ENCODE data around the gene FAM81A.
"Not testable (repeated sequence)": the region's sequence is repeated elsewhere in the genome, so short reads cannot be mapped to it uniquely, and the experiment has no call there.

FAM81A gene

DNA sequence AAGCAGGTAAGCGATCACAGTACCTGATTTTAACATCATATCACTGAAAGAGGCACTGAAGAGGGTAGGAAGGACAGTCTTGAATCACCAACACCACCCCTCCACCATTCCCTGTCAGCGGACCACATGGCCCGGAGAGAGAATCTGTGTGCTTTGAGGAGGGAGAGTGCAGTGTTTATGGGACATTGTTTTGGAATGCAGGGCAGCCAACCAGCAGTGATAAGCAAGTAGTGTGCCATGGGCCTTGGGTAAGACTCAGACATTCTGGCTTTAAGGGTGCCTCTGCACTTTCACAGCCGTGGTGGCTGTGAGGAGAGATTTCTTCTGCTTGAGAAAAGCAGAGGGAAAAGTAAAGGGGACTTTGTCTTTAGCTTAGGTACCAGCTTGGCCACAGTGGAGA, 46.4 kb downstream of the FAM81A start:
- no peak for DNase-seq (ENCODE audit: low read depth)
- TF ChIP-seq, protein P1, sequence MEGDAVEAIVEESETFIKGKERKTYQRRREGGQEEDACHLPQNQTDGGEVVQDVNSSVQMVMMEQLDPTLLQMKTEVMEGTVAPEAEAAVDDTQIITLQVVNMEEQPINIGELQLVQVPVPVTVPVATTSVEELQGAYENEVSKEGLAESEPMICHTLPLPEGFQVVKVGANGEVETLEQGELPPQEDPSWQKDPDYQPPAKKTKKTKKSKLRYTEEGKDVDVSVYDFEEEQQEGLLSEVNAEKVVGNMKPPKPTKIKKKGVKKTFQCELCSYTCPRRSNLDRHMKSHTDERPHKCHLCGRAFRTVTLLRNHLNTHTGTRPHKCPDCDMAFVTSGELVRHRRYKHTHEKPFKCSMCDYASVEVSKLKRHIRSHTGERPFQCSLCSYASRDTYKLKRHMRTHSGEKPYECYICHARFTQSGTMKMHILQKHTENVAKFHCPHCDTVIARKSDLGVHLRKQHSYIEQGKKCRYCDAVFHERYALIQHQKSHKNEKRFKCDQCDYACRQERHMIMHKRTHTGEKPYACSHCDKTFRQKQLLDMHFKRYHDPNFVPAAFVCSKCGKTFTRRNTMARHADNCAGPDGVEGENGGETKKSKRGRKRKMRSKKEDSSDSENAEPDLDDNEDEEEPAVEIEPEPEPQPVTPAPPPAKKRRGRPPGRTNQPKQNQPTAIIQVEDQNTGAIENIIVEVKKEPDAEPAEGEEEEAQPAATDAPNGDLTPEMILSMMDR (IDR thresholded peaks at IDR 0.05; ENCODE audit: control insufficient read depth, extremely low read depth, insufficient read depth): no peak

DNA sequence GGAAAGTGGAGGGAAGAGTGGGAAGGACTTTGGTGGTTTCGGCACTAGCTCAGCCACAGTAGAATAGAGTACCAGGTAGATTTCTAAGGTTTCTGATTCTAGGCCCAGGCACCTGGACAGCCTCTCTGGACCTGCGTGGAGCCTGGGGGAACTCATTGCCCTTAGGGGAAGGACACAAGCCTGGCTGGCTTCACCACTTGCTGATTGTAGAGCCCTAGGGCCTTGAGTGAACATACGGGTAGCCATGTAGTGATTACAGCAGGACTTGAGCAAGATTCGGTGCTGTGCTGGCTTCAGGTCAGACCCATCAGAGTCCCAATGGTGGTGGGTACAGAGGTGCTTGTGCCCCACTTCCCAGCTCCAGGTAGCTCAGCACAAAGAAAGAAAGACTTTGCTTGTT, 47.0 kb downstream of the FAM81A start:
- TF ChIP-seq, protein P1 (IDR thresholded peaks at IDR 0.05; ENCODE audit: control insufficient read depth, extremely low read depth, insufficient read depth): no peak
- DNase-seq (ENCODE audit: low read depth): no peak
- H3K4me3 ChIP-seq (ENCODE audit: low read depth, low read length): no peak overlapping the region

More for the DNA sequence above, 46.4 kb downstream of the FAM81A start:
- no peak overlapping the region for H3K4me3 ChIP-seq (ENCODE audit: low read depth, low read length)

DNA sequence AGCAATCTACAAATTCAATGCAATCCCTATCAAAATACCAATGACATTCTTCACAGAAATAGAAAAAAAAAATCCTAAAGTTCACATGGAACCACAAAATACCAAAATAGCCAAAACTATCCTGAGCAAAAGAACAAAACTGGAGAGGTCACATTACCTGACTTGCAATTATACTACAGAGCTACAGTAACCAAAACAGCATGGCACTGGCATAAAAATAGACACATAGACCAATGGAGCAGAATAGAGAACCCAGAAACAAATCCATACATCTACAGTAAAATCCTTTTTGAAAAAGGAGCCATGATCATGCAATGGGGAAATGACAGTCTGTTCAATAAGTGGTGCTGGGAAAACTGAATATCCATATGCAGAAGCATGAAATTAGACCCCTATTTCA, 51.5 kb downstream of the FAM81A start:
- not testable (repeated sequence) for DNase-seq (ENCODE audit: low read depth); H3K4me3 ChIP-seq (ENCODE audit: low read depth, low read length)

DNA sequence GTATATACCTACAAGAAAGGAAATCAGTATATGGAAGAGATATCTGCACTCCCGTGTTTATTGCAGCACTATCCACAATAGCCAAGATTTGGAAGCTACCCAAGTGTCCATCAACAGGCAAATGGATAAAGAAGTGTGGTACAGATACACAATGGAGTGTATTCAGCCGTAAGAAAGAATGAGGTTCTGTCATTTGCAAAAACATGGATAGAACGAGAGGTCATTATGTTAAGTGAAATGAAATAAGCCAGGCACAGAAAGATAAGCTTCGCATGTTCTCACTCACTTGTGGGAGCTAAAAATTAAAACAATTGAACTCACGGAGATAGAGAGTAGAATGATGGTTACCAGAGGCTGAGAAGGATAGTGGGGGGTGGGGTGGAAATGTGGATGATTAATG, 53.1 kb downstream of the FAM81A start:
- H3K4me3 ChIP-seq (ENCODE audit: low read depth, low read length): no peak overlapping the region
- no peak for DNase-seq (ENCODE audit: low read depth)
- TF ChIP-seq, protein P1 (IDR thresholded peaks at IDR 0.05; ENCODE audit: control insufficient read depth, extremely low read depth, insufficient read depth): no peak

DNA sequence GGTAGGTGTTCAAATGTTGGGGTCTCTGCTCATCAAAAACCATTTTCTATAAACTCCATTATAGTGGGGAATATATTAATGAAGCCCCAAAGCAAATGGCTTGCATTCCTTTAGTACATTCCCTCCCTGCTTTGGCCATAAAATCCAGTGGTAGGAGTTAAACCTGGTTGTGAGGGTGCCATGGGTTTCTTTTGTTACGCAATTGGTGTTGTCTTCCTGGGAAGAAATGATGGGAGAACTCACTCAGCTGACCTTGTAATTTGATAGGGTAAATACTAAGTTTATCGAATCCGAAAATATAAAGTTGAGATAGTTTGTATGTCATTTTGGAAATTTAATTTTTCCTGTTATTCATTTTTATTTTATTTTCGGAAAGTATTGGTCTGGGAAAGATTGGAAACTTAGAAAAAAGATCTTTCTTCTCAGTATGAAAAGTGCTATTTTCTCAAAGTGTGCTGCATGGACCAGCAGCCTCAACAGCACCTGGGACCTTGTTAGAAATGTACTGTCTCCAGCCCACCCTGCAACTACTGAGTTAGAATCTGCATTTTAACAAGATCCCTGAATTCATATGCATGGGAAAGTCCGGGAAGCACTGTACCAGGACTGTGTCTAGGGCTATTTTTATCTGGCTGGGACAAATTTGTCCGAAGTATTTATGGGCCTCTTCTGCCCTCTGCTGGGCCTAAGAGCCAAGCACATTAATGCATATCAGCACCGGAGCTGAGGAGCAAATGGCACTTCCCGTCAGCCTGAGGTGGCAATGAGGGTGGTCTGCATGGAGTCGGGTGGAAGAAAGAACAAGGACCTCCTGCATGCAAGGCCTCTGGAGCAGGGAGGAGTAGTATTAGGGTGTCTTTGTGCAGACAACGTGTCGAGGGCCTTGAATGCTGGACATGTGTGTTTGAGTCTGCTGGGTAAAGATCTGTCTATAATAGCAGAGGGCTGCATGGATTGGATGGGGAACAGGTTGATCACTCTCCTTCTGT, 54.7 kb downstream of the FAM81A start:
- H3K4me3 ChIP-seq (ENCODE audit: low read depth, low read length): no peak overlapping the region
- DNase-seq (ENCODE audit: low read depth): no peak
- TF ChIP-seq, protein P1 (IDR thresholded peaks at IDR 0.05; ENCODE audit: control insufficient read depth, extremely low read depth, insufficient read depth): peak; percentile 91

DNA sequence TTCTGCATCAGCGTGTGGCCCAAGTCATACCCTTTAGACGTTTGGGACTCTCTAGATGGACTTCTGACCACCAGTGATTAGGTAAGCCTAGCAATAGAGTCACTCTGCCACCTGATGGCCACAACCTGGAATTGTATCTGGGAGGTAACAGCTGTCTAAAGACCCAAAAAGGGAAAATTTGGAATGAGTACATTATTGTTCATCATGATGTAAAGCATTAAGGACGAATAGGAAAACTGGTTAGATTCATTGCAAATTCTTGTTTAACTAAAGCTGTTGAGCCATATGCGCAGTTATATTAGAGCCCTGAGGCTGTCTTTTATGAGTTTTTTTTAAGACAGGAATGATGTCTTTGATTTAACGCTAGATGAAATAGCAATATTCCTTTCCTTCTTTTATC, 63.6 kb downstream of the FAM81A start:
- TF ChIP-seq, protein P1 (IDR thresholded peaks at IDR 0.05; ENCODE audit: control insufficient read depth, extremely low read depth, insufficient read depth): peak; percentile 69
- DNase-seq (ENCODE audit: low read depth): no peak
- no peak overlapping the region for H3K4me3 ChIP-seq (ENCODE audit: low read depth, low read length)

DNA sequence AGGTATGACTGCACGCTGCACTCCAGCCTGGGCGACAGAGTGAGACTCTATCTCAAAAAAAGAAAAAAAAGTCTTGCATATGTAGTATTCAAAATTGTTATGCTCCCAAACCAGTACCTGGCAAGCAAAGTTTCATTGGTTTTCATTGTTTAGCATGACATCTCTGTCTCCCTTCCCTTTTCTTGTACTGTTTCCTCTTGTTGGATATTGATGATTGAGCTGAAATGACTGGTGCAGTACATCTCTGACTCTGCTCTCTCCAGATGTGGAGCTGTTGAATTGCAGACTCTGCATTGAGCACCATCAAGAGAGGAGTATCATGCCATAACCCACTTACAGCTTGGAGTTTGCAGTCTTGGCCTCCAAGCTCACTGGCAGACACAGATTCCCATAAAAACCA, 77.2 kb downstream of the FAM81A start:
- TF ChIP-seq, protein P1 (IDR thresholded peaks at IDR 0.05; ENCODE audit: control insufficient read depth, extremely low read depth, insufficient read depth): no peak
- H3K4me3 ChIP-seq (ENCODE audit: low read depth, low read length): no peak overlapping the region
- no peak for DNase-seq (ENCODE audit: low read depth)

All from LNCaP clone FGC (cell line).